Tibial nerve (tissue), 4 donors: ENCODE measurements around the gene RAET1E. TPM values are rescaled to one million over a fixed set of nuclear protein-coding genes. Genes with fewer than 3 reads are reported as not detected.

Experiments used
- DNase-seq, 2 donors: peaks; one replicate each; pipeline ENCODE4 v3.0.0-alpha.2; 2019; ENCODE audit warnings: low spot score in 2 of 2
- H3K27ac ChIP-seq, 4 donors: fragments of 200-600 bp; sonication (generic) in 3 of 4; one replicate each; pipeline ENCODE4 v1.5.1; 2017 to 2019; ENCODE audit warnings: mild to moderate bottlenecking in 1 of 4
- H3K27me3 ChIP-seq, 2 donors: fragments of 200-600 bp; sonication (generic) in 1 of 2; one replicate each; pipeline versions ENCODE4 v1.5.1 to v1.6.0; 2017 to 2019
- H3K36me3 ChIP-seq, 3 donors: fragments of 200-600 bp; sonication (generic); one replicate each; pipeline ENCODE4 v1.5.1; 2018 to 2019
- H3K4me1 ChIP-seq, 4 donors: fragments of 200-600 bp; sonication (generic) in 3 of 4; one replicate each; pipeline ENCODE4 v1.5.1; 2017 to 2019
- H3K4me3 ChIP-seq, 4 donors: fragments of 200-600 bp; sonication (generic) in 3 of 4; one replicate each; pipeline ENCODE4 v1.5.1; 2017 to 2019; ENCODE audit warnings: mild to moderate bottlenecking in 1 of 4, moderate library complexity in 1 of 4
- H3K9me3 ChIP-seq, 4 donors: fragments of 200-600 bp; sonication (generic) in 3 of 4; one replicate each; pipeline ENCODE4 v1.5.1; 2017 to 2019
- CTCF ChIP-seq, 5 experiments: fragments of 200-600 bp in 3 of 5; fragments of 450-650 bp in 2 of 5; sonication (generic) in 3 of 5; IDR thresholded peaks; one replicate each; pipeline ENCODE4 v1.5.1; 2016 to 2019; ENCODE audit warnings: antibody characterized with exemption in 5 of 5, mild to moderate bottlenecking in 3 of 5, moderate library complexity in 2 of 5
- EP300 ChIP-seq, 2 donors: sonication (generic); formaldehyde crosslinking; IDR thresholded peaks; one replicate each; pipeline ENCODE4 v1.6.1; 2017; ENCODE audit warnings: antibody characterized with exemption in 2 of 2, mild to moderate bottlenecking in 1 of 2
- POLR2A ChIP-seq, 2 donors: fragments of 450-650 bp; IDR thresholded peaks; one replicate each; pipeline ENCODE4 v1.6.1; 2017; ENCODE audit warnings: antibody characterized with exemption in 2 of 2, mild to moderate bottlenecking in 2 of 2, moderate library complexity in 2 of 2
- whole genome bisulfite sequencing, 2 donors: methylation state at CpG; one replicate each; pipeline ENCODE4 v1.1.5; 2018; 5-methylcytosine and 5-hydroxymethylcytosine counted together
- total RNA-seq, 4 donors: library from RNA; depleted of rRNA; stranded (reverse); fragments of >200 nt; gene quantifications; one replicate each; pipeline ENCODE4 v1.1.0, GENCODE V29; 2016

RAET1E gene
- total RNA-seq, 4 donors from 2014 or later: 0.30 to 1.6 (median 0.44) TPM; not detected in 1

GRCh38 chr6:149891259-149891658 lies 6.7 kb downstream of the RAET1E start:
- Histone ChIP-seq H3K4me3 (no peak overlapping the region), H3K4me1 (peaks cover 0 to 25% (median 12%) of the 10 kb centered on the region in 4 donors), H3K27me3 (no peaks in the 10 kb centered on the region), H3K27ac (no peak overlapping the region), H3K9me3 (no peaks in the 10 kb centered on the region), H3K36me3 (no peaks in the 10 kb centered on the region)
- DNase-seq: no peak
- TF ChIP-seq POLR2A (IDR thresholded peaks at IDR 0.05) (no peak), CTCF (IDR thresholded peaks at IDR 0.05) (no peak), EP300 (IDR thresholded peaks at IDR 0.05) (no peak)
- WGBS, 2 donors: 82 to 89% methylated on average over 3 of the region's 3 CpGs

- Histone ChIP-seq H3K36me3 (no peaks in the 10 kb centered on the region), H3K9me3 (no peaks in the 10 kb centered on the region), H3K27me3 (no peaks in the 10 kb centered on the region), H3K4me1 (peaks cover 0 to 18% (median 6%) of the 10 kb centered on the region in 4 donors), H3K4me3 (no peak overlapping the region), H3K27ac (peak overlapping the region in 1 of 4 donors; percentile 15)
- WGBS, 2 donors: 55 to 61% methylated on average over 6 of the region's 6 CpGs
- no peak for DNase-seq
- TF ChIP-seq POLR2A (IDR thresholded peaks at IDR 0.05) (no peak), EP300 (IDR thresholded peaks at IDR 0.05) (no peak), CTCF (IDR thresholded peaks at IDR 0.05) (no peak)
These were observed 7.3 kb downstream of the RAET1E start for GRCh38 chr6:149890629-149891045.

GRCh38 chr6:149889326-149889725 lies 8.6 kb downstream of the RAET1E start:
- Histone ChIP-seq H3K4me1 (peaks cover 0 to 7% (median 0%) of the 10 kb centered on the region in 4 donors), H3K27ac (no peak overlapping the region), H3K27me3 (no peaks in the 10 kb centered on the region), H3K4me3 (no peak overlapping the region), H3K36me3 (no peaks in the 10 kb centered on the region), H3K9me3 (no peaks in the 10 kb centered on the region)
- no peak for DNase-seq
- 69 to 77% methylated on average over 7 of the region's 7 CpGs for WGBS, 2 donors
- no peak for TF ChIP-seq POLR2A (IDR thresholded peaks at IDR 0.05)

GRCh38 chr6:149888659-149889058 lies 9.3 kb downstream of the RAET1E start:
- no peaks in the 10 kb centered on the region for H3K27me3 ChIP-seq
- no peaks in the 10 kb centered on the region for H3K36me3 ChIP-seq
- no peak overlapping the region for H3K27ac ChIP-seq
- no peak for DNase-seq
- H3K4me1 ChIP-seq: peaks cover 0 to 7% (median 0%) of the 10 kb centered on the region in 4 donors
- H3K4me3 ChIP-seq: no peak overlapping the region
- 60 to 64% methylated on average over 1 of the region's 1 CpG for WGBS, 2 donors
- TF ChIP-seq EP300 (IDR thresholded peaks at IDR 0.05) (no peak), POLR2A (IDR thresholded peaks at IDR 0.05) (no peak), CTCF (IDR thresholded peaks at IDR 0.05) (no peak)
- H3K9me3 ChIP-seq: no peaks in the 10 kb centered on the region

- Histone ChIP-seq H3K27me3 (no peaks in the 10 kb centered on the region), H3K9me3 (no peaks in the 10 kb centered on the region), H3K36me3 (no peaks in the 10 kb centered on the region), H3K4me1 (peaks cover 0 to 7% (median 0%) of the 10 kb centered on the region in 4 donors), H3K27ac (no peak overlapping the region), H3K4me3 (no peak overlapping the region)
- TF ChIP-seq CTCF (IDR thresholded peaks at IDR 0.05) (no peak), POLR2A (IDR thresholded peaks at IDR 0.05) (no peak), EP300 (IDR thresholded peaks at IDR 0.05) (no peak)
- WGBS, 2 donors: 66 to 88% methylated on average over 9 of the region's 9 CpGs
- no peak for DNase-seq
These were observed 9.8 kb downstream of the RAET1E start for GRCh38 chr6:149888093-149888492.

GRCh38 chr6:149887343-149887742 lies 10.6 kb downstream of the RAET1E start:
- no peaks in the 10 kb centered on the region for H3K9me3 ChIP-seq
- peaks cover 0 to 7% (median 0%) of the 10 kb centered on the region in 4 donors for H3K4me1 ChIP-seq
- H3K4me3 ChIP-seq: no peak overlapping the region
- H3K27me3 ChIP-seq: no peaks in the 10 kb centered on the region
- H3K27ac ChIP-seq: no peak overlapping the region
- WGBS, 2 donors: 80 to 88% methylated on average over 3 of the region's 3 CpGs
- no peak for TF ChIP-seq CTCF (IDR thresholded peaks at IDR 0.05)
- no peak for TF ChIP-seq EP300 (IDR thresholded peaks at IDR 0.05)
- TF ChIP-seq POLR2A (IDR thresholded peaks at IDR 0.05): no peak
- DNase-seq: no peak
- H3K36me3 ChIP-seq: no peaks in the 10 kb centered on the region
